GM23338 (cell line): ENCODE measurements around the gene TAF1B.

Experiments
- EZH2 ChIP-seq: fragments of 200-600 bp; sonication (generic); IDR thresholded peaks from one replicate; pipeline ENCODE4 v1.8.0; 2017; ENCODE audit warnings: antibody characterized with exemption, mild to moderate bottlenecking, low read depth; ENCODE audit not compliant: unreplicated experiment
- ZNF114 ChIP-seq: fragments of 250-450 bp; sonication (Bioruptor Pico); IDR thresholded peaks from 2 replicates; pipeline ENCODE4 v1.5.0; 2020; ENCODE audit warnings: mild to moderate bottlenecking, moderate library complexity
- TF ChIP-seq, protein P1 (sequence below): IDR thresholded peaks from 2 replicates; pipeline ENCODE4 v1.6.1; 2016; ENCODE audit warnings: antibody characterized with exemption
- TF ChIP-seq, protein P2 (sequence below): IDR thresholded peaks from one replicate; pipeline ENCODE4 v1.6.1; 2018; ENCODE audit warnings: antibody characterized with exemption; ENCODE audit not compliant: unreplicated experiment

DNA sequence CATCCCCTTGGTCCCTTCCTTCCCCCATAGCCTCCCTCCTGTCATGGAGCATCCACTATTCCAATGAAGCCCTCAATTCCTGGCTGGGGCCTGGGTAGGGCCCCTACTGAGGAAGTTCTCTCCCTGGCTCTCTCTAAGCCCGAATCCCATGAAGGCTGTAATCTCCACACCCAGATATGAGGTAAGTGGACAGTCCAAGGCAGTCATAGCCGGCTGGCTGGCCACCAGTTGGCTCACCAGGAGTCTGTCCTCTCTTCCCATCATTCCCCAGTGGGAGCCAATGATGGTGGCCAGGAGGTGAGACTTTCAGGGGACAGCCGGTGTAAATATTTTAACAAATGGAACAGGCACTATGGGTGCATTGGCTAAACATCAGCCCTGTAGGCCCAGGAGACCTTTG, 6.8 kb upstream of the TAF1B start:
- TF ChIP-seq, protein P1, sequence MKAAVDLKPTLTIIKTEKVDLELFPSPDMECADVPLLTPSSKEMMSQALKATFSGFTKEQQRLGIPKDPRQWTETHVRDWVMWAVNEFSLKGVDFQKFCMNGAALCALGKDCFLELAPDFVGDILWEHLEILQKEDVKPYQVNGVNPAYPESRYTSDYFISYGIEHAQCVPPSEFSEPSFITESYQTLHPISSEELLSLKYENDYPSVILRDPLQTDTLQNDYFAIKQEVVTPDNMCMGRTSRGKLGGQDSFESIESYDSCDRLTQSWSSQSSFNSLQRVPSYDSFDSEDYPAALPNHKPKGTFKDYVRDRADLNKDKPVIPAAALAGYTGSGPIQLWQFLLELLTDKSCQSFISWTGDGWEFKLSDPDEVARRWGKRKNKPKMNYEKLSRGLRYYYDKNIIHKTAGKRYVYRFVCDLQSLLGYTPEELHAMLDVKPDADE, result no peak
- TF ChIP-seq, protein P2, sequence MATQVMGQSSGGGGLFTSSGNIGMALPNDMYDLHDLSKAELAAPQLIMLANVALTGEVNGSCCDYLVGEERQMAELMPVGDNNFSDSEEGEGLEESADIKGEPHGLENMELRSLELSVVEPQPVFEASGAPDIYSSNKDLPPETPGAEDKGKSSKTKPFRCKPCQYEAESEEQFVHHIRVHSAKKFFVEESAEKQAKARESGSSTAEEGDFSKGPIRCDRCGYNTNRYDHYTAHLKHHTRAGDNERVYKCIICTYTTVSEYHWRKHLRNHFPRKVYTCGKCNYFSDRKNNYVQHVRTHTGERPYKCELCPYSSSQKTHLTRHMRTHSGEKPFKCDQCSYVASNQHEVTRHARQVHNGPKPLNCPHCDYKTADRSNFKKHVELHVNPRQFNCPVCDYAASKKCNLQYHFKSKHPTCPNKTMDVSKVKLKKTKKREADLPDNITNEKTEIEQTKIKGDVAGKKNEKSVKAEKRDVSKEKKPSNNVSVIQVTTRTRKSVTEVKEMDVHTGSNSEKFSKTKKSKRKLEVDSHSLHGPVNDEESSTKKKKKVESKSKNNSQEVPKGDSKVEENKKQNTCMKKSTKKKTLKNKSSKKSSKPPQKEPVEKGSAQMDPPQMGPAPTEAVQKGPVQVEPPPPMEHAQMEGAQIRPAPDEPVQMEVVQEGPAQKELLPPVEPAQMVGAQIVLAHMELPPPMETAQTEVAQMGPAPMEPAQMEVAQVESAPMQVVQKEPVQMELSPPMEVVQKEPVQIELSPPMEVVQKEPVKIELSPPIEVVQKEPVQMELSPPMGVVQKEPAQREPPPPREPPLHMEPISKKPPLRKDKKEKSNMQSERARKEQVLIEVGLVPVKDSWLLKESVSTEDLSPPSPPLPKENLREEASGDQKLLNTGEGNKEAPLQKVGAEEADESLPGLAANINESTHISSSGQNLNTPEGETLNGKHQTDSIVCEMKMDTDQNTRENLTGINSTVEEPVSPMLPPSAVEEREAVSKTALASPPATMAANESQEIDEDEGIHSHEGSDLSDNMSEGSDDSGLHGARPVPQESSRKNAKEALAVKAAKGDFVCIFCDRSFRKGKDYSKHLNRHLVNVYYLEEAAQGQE, result no peak
- TF ChIP-seq ZNF114 (no peak), EZH2 (no peak)
